Right lobe of liver (tissue), 6 donors: ENCODE data around the gene SCD. TPM values are rescaled to one million over a fixed set of nuclear protein-coding genes. Genes with fewer than 3 reads are reported as not detected.

Experiments used
- ATAC-seq, 4 donors: fragments of 200-7000 bp; cut with Tn5 transposase; one replicate each; pipeline ENCODE4 v1.9.1; 2020; ENCODE audit warnings: mild to moderate bottlenecking in 4 of 4, moderate library complexity in 4 of 4
- DNase-seq, 3 donors: peaks; one replicate each; pipeline ENCODE4 v3.0.0-alpha.2; 2020
- H3K27ac ChIP-seq, 3 donors: fragments of 200-600 bp; one replicate each; pipeline ENCODE4 v1.8.0; 2022
- H3K27me3 ChIP-seq, 2 donors: fragments of 200-600 bp; one replicate each; pipeline ENCODE4 v1.8.0; 2022
- H3K36me3 ChIP-seq, 4 donors: fragments of 200-600 bp; sonication (generic) in 1 of 4; one replicate each; pipeline versions ENCODE4 v1.5.1 to v1.8.0; 2017 to 2022; ENCODE audit warnings: control low read depth in 1 of 4
- H3K4me1 ChIP-seq, 4 donors: fragments of 200-600 bp; sonication (generic) in 1 of 4; one replicate each; pipeline versions ENCODE4 v1.5.1 to v1.8.0; 2017 to 2022; ENCODE audit warnings: control low read depth in 1 of 4
- H3K4me3 ChIP-seq, 3 donors: fragments of 200-600 bp; one replicate each; pipeline ENCODE4 v1.8.0; 2022
- H3K9me3 ChIP-seq, 4 donors: fragments of 200-600 bp; sonication (generic) in 1 of 4; one replicate each; pipeline versions ENCODE4 v1.5.1 to v1.8.0; 2017 to 2022; ENCODE audit warnings: control low read depth in 1 of 4
- CTCF ChIP-seq, 4 donors: fragments of 200-600 bp in 3 of 4; fragments of 450-650 bp in 1 of 4; IDR thresholded peaks; one replicate each; pipeline versions ENCODE4 v1.5.1 to v1.8.0; 2016 to 2022; ENCODE audit warnings: antibody characterized with exemption in 4 of 4, mild to moderate bottlenecking in 2 of 4
- POLR2A ChIP-seq: fragments of 450-650 bp; IDR thresholded peaks from one replicate; pipeline ENCODE4 v1.6.1; 2017; ENCODE audit warnings: antibody characterized with exemption, mild to moderate bottlenecking
- WGBS: methylation state at CpG from one replicate; pipeline ENCODE4 v1.1.6; 2018; ENCODE audit warnings: low coverage, low lambda C conversion rate; ENCODE audit not compliant: insufficient coverage; ENCODE audit errors: missing lambda C conversion rate; 5-methylcytosine and 5-hydroxymethylcytosine counted together
- intact Hi-C, 2 donors: fragments of 100-400 bp; cut with DNase I; formaldehyde crosslinking; loops; one replicate each; pipeline versions ENCODE4 v1.11.2 to v1.14.1; 2022
- total RNA-seq, 6 experiments: library from RNA; depleted of rRNA in 2 of 6; stranded (reverse); fragments of >200 nt in 2 of 6; fragmentation: NEBNext Ultra II Directional in 3 of 6; extraction: Animal tissue kit (Norgen Biotek cat#: 25700) in 3 of 6; gene quantifications; one replicate each; pipeline versions ENCODE4 v1.1.0 to v1.2.4, GENCODE V29; 2016 to 2023
- donor health status: DM: no; HTN: yes; CAD: no.
- donor health status: DM: no; HTN: no; CAD: no.
- donor health status: DM: no; HTN: no; CAD: no.
- donor health status: DM: no; HTN: yes; CAD: no.
- donor health status: DM: no; HTN: yes; CAD: no.

The SCD gene
- total RNA-seq, 6 experiments from 2014 or later = 38.3 to 599 (median 220) TPM

- no peak for TF ChIP-seq CTCF (IDR thresholded peaks at IDR 0.05)
- no peak for TF ChIP-seq POLR2A
- ATAC-seq (no peak), DNase-seq (no peak)
- Histone ChIP-seq H3K36me3 (peaks cover 0 to 30% (median 4%) of the 10 kb centered on the region in 4 donors), H3K9me3 (no peaks in the 10 kb centered on the region), H3K4me1 (peaks cover 0 to 40% (median 18%) of the 10 kb centered on the region in 4 donors), H3K27ac (no peak overlapping the region), H3K4me3 (no peak overlapping the region), H3K27me3 (no peaks in the 10 kb centered on the region)
- intact Hi-C loops = no loop called here
- 30% methylated on average over 2 of the region's 3 CpGs for WGBS
These were observed 2.6 kb downstream of the SCD start for GRCh38 chr10:100349672-100350071.

- TF ChIP-seq CTCF (IDR thresholded peaks at IDR 0.05) = no peak
- TF ChIP-seq POLR2A = no peak
- Histone ChIP-seq H3K9me3 (no peaks in the 10 kb centered on the region), H3K27ac (no peak overlapping the region), H3K4me3 (no peak overlapping the region), H3K27me3 (no peaks in the 10 kb centered on the region), H3K4me1 (peaks cover 0 to 30% (median 13%) of the 10 kb centered on the region in 4 donors), H3K36me3 (peaks cover 0 to 43% (median 4%) of the 10 kb centered on the region in 4 donors)
- 83% methylated on average over 5 of the region's 5 CpGs for WGBS
- DNase-seq (no peak), ATAC-seq (no peak)
- intact Hi-C loops = no loop called here
These were observed 4.0 kb downstream of the SCD start for GRCh38 chr10:100350914-100351485.

- no peaks in the 10 kb centered on the region for H3K27me3 ChIP-seq
- no peak for TF ChIP-seq POLR2A
- H3K27ac ChIP-seq = no peak overlapping the region
- no peak overlapping the region for H3K4me3 ChIP-seq
- ATAC-seq (no peak), DNase-seq (no peak)
- H3K4me1 ChIP-seq = peaks cover 0 to 37% (median 14%) of the 10 kb centered on the region in 4 donors
- no peaks in the 10 kb centered on the region for H3K9me3 ChIP-seq
- intact Hi-C loops = no loop called here
- peaks cover 0 to 56% (median 4%) of the 10 kb centered on the region in 4 donors for H3K36me3 ChIP-seq
- 75% methylated on average over 6 of the region's 6 CpGs for WGBS
These were observed 6.9 kb downstream of the SCD start for GRCh38 chr10:100353770-100354485.

DNA sequence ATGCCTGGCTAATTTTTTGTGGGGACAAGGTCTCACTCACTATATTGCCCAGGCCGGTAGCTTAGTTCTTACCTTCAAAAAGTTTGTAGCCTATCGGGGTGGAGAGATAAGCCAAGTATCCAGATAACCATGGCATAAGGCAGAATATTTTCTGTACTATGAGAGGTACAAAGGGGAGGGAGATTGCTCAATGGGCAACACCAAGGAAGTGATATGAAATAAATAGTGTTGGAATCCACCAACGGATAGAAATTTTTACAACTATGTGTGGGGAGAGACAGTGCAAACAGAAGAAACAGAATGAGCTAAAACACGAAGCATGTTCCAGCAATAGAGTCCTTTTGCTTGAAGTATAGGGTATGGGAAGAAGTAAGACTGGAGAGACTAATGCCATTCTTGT is 8.1 kb downstream of the SCD start:
- Histone ChIP-seq H3K4me3 (no peak overlapping the region), H3K27me3 (no peaks in the 10 kb centered on the region), H3K36me3 (peaks cover 0 to 56% (median 4%) of the 10 kb centered on the region in 4 donors), H3K9me3 (no peaks in the 10 kb centered on the region), H3K4me1 (peaks cover 0 to 37% (median 16%) of the 10 kb centered on the region in 4 donors), H3K27ac (no peak overlapping the region)
- TF ChIP-seq POLR2A (no peak), CTCF (IDR thresholded peaks at IDR 0.05) (no peak)
- intact Hi-C loops = no loop called here
- DNase-seq (no peak), ATAC-seq (no peak)
- WGBS = 82% methylated on average over 4 of the region's 4 CpGs
